GM12878 (cell line): ENCODE data around the gene AK5. TPM values are rescaled to one million over a fixed set of nuclear protein-coding genes. Genes with fewer than 3 reads are reported as not detected.

Experiments
- BHLHE40 ChIP-seq, 2 experiments: fragments of 450-650 bp in 1 of 2; IDR thresholded peaks; 2 replicates each; pipeline ENCODE4 v1.6.1; 2011 to 2017; ENCODE audit warnings: low read depth in 2 of 2, borderline replicate concordance in 1 of 2, improper control_type of control experiment in 1 of 2, low read length in 1 of 2, mild to moderate bottlenecking in 1 of 2
- E4F1 ChIP-seq: fragments of 450-650 bp; IDR thresholded peaks from 2 replicates; pipeline ENCODE4 v1.6.1; 2018; ENCODE audit warnings: borderline replicate concordance, mild to moderate bottlenecking; ENCODE audit not compliant: partially characterized antibody
- HSF1 ChIP-seq: fragments of 150-350 bp; IDR thresholded peaks from 2 replicates; pipeline ENCODE4 v1.6.1; 2014; ENCODE audit warnings: mild to moderate bottlenecking, low read depth, low read length
- MTA3 ChIP-seq: IDR thresholded peaks from 2 replicates; pipeline ENCODE4 v1.6.1; 2012; ENCODE audit warnings: low read length, inconsistent platforms, borderline replicate concordance
- MYB ChIP-seq: fragments of 150-350 bp; IDR thresholded peaks from 2 replicates; pipeline ENCODE4 v1.6.1; 2014; ENCODE audit warnings: mild to moderate bottlenecking, low read depth, low read length, borderline replicate concordance
- ZNF592 ChIP-seq: fragments of 450-650 bp; IDR thresholded peaks from 2 replicates; pipeline ENCODE4 v1.6.1; 2017; ENCODE audit warnings: mild to moderate bottlenecking, moderate library complexity
- polyA plus RNA-seq, 11 experiments: library from polyadenylated mRNA; depleted of rRNA in 4 of 11; unstranded in 6 of 11; stranded (reverse) in 5 of 11; fragments of >200 nt; fragmentation: Nextera tagmentation in 4 of 11; fragmentation: Illumina TruSeq in 1 of 11; extraction: Ambion mirVana in 4 of 11; extraction: Trizol in 1 of 11; gene quantifications; 1 replicate in 1 of 11; 2 replicates in 10 of 11; pipeline versions ENCODE4 v1.2.1 to v1.2.3, GENCODE V29; 2011 to 2016; ENCODE audit warnings: inconsistent platforms in 2 of 11, missing spikeins in 2 of 11, low read depth in 1 of 11
- total RNA-seq, 4 experiments: library from RNA; depleted of rRNA in 3 of 4; stranded (reverse); fragments of >200 nt in 3 of 4; fragmentation: Illumina TruSeq in 1 of 4; extraction: Trizol in 1 of 4; gene quantifications; 2 replicates each; pipeline versions ENCODE4 v1.2.1 to v1.2.3, GENCODE V29; 2013 to 2021

Gene AK5
- total and polyA plus RNA-seq, 10 of the 15 experiments (the other 5 are each of a cell fraction or from before 2014, with no cell fraction given): 0.08 to 0.33 TPM; not detected in 8

- TF ChIP-seq ZNF592: no peak
- no peak for TF ChIP-seq E4F1
- no peak for TF ChIP-seq MYB
- TF ChIP-seq HSF1: no peak
- no peak for TF ChIP-seq MTA3
- no peak for TF ChIP-seq BHLHE40 (IDR thresholded peaks at IDR 0.05; ENCODE audit: borderline replicate concordance in 1 of 2, low read depth in 2 of 2, low read length in 1 of 2)
These were observed 203.1 kb downstream of the AK5 start (continued) for GRCh38 chr1:77484926-77485325.
